GM18517 (cell line): Measurements from ENCODE around the gene CIBAR2.

Experiments
- ATAC-seq: cut with Tn5 transposase; IDR thresholded peaks from one replicate; pipeline ENCODE4 v1.9.1; 2021; ENCODE audit warnings: mild to moderate bottlenecking, moderate library complexity; ENCODE audit not compliant: unreplicated experiment

Gene CIBAR2

DNA sequence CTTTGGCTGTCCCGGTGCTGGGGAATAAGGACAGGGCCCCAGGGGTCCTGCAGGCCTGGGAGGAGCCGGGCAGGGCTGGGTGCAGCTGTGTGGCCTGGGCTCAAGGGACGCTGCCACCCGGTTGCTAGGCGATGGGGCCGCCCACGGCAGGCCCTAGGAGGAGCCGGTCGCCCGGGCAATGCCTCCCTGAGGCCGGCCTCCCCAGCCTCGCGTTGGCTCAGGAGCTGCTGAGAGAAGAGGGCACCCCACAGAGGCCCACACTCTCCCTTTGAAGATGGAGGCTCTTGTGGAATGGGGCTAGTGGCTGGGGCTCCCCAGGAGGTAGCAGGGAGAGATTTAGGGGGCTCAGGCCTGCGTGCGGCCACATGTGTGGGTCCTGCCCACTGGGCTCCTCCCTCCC lies at the start of gene CIBAR2:
Gene CIBAR2 (minus strand): TSS at position 109 of the 400 bp plus-strand sequence. CDS start 120 bp downstream, outside the sequence.
- no peak for ATAC-seq

DNA sequence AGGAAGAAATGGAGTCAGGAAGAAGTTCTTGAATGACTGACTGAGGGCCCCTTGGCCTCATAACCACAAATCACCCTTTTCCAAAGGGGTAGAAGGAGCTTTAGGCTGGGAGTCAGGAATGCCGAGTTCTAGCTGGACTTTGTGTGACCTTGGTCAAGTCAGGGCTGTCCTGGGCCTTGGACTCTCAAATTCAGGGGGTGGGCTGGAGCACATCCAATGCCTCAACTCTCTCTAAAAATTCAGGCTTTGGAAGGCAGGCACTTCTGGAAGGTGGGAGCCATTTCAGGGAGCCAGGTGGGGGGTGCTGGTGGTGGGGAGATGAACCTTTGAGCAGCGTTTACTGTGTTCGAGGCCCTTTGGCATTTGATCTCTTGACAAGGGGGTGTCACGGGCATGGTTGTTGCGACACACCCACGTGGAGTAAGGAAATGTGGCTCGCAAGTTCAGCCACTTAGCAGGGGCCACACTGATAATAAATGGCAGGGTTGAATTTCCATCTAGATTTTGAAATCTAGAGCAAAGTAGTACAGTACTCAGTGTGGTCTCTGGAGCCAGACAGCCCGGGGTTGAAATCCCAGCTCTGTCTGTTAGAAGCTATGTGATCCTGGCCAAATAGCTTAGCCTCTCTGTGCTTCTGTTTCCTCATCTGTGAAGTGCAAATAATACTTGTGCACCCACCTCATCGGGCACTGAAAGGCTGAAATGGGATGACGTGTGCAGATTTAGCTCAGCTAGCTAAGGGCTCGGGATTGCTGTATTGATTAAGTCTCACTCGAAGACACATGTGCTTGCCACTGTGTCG lies 47.1 kb upstream of the CIBAR2 start:
- no peak for ATAC-seq

DNA sequence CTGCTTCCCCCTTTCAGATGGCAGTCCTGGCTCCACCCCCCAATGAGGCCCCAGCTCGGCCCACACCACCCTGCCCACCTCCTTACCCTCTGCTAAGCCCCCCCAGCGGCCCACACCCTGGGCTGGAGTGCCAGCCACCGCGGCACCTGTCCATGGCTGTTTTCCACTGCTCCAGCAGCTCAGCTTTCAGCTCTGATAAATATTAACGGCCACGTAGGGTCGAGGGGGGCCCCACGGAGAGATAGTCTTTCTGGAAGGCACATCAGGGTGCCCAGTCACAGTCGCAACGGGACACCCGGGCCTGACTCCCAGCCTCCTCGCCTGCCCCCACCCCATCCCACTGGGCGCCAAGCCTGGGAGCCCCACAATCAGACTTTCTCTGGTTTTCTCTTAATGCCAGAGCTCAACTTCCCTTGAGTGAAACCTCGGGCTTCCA lies 46.5 kb upstream of the CIBAR2 start:
- ATAC-seq: no peak

DNA sequence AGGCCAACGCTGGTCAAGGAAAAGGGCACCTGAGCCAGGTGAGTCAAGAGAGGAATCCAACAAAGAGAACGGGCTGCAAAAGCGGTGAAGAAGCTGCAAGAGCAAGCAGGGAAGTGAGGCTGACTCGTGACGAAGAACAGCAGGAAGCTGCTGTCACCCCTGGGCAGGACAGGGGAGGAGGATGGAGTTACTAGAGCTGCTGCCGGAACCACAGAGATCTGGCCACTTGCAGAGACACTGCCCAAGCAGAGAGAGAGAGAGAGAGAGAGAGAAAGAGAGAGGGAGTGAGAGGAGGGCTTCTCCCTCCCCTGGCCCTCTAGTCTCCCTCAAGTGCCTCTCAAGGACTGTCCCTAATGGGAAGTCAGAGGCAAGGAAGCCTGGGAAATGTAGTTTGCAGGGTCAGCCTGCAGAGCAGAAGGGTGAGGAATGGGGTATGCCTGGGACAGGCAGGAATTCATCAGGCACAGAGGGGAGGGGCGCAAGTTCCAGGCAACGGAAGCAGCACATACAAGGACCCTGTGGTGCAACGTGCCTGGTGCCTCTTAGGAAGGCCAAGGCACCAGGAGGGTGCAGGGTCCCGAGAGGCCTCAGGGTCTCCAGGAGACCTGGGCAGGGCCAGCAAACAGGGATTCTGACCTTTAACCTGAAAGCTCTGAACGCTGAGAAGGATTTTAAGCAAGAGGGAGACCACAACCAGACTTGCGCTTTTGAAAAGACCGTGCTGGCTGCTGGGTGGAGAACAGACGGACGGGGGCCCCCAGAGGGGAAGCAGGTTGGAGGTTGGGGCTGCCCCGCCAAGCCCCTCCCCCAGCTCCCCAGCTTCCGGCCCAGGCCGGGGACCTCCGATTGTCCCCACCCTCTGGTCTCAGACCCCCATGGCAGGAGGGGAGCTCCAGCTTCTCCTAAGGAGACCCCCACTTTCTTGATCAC lies 45.8 kb upstream of the CIBAR2 start:
- no peak for ATAC-seq

DNA sequence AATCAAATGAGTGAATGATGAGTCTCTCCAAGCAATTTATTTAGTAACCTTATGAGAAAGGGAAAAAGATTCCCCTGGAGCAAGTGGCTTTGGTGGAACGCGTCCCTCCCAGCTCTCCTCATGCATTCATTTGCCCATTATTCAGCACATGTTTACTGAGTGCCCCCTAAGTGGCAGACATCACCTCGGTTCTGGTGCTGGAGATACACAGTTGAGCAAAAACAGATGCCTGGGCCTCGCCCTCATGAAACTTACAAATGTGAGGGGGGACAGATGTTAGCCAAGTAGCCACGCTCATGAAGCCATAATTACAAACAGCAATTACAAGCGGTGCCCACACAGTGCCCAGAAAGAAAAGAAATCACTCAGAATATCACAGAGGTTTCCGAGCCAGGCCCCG lies 45.1 kb upstream of the CIBAR2 start:
- no peak for ATAC-seq

DNA sequence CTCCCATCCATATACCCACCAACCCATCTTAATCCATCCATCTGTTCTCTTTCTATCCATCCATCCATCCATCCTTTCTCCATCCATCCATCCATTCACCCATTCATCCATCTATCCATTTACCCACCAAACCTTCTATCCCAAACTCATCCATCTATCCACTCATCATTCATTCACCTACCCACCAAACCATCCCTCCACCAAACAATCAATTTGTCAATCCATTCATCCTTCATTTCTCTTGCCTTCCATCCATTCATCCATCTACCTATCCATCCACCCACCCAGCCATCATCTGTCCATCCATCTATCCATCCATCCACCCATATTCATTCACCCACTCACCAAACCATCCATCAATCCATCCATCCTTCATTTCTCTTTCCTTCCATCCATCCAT lies 44.6 kb upstream of the CIBAR2 start:
- no peak for ATAC-seq

DNA sequence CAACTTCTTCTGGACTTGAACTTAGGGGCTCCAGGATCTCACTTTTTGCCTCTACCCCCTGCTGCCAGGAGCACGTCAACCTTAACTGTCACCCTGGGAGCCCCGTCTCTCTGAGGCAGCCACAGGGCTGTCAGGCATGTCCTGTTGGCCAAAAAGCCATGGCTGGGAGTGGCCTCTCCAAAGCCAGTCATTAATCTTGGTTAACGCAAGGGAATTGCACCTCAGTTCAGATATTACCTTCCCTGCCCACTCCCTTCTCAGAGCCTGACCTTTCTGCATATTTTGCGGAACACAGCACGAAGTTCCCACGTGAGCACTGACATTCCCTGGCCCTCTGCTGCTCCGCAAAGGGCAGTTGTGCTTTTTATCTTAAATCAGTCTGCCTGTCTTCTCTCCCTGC lies 44.2 kb upstream of the CIBAR2 start:
- no peak for ATAC-seq

DNA sequence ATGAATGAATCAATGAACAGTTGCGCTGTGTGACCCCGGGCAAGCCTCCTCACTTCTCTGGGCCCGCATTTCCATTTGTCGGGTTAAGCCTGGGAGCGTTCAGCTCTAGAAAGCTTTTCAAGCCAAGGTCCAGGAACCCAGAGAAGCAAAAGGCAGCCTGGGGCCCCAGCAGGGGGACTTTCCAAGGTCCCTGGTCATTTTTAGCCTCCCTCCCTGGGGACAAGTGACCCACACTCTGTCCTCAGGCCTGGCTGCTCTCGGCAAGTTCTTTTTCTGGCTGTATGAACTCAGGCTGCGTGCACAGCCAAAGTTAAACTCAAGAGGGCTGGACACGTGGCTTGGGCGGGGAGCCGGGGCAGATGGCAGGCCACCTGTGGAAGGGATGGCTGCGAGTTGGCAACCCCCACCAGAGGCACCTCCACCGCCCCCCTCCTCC lies 41.4 kb upstream of the CIBAR2 start:
- ATAC-seq: no peak

DNA sequence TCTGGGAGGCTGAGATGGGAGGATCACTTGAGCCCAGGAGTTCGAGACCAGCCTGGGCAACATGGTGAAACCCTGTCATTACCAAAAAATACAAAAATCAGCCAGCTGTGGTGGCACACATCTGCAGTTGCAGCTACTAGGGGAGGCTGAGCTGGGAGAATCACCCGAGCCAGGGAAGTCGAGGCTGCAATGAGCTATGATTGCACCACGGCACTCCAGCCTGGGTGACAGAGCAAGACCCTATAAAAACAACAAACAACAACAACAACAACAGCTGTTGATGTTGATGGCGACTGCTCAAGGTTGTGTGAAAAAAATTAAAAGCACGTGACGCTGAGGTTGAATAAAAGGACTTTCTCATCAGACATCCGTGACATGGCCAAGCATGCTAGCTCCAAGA lies 40.8 kb upstream of the CIBAR2 start:
- no peak for ATAC-seq

DNA sequence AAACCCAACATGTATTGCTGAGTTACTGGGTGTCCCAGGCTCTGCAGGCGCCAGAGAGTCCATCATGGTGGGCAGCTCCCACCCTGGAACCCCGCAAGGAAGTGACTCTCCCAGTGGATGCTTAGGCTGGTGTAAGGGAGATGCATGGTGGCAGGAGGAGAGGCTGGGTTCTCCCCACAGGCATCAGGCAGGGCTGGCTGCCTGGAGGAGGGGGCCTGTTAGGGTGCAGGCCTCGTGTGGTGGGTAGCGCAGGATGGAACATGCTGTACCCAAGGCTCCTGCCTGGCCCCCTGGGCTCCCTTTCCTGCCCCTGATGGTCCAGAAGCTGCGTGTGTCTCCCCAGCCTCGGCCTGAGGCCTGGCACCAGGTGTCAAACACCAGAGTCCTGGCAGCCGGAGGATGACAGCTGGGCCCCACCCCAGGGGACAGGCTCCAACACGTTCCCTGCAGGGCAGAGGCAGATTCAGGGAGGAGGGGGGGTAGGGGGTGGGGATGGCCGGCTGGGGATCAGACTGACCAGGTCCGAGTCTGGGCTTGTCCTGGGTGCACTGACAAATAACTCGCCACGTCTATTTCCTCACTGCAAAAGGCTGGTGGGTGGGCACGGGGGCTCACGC lies 40.2 kb upstream of the CIBAR2 start:
- no peak for ATAC-seq

DNA sequence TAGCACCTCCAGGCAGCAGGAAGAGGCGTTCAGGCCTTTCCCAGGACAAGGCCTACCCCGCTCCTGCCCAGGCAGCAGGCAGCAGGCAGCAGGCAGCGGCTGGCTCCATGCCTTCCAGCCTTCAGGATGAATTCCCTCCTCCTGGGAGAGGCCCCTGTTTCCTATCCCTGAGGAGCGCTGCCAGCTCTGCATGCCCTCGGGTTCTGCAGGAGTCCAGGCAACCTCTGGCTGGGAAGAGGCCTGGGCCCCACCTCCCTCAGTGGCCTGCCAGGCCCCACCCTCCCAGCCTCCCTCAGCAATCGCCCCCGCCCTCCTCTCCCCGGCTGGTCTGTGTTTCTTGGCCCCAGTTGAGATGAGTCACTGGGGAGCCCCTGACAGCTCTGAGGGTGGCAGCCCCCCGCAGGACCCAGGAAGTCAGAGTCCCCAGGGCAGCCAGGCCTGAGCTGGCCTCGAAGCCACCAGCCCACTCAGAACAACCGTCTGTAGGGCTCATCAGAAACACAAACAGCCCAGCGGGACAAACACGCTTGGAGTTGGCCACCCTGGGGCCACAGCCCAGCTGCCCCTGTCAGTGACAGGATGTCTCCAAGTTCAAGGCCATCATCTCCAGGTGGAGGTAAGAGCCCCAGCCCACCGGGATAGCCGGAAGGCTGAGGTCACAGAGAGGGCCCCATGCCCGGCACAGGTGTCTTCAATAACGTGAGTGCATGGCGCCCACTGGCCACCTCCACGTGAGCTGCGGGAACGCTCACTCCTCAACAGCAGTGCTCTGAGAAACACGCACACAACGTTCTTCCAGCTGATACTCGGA lies 39.5 kb upstream of the CIBAR2 start:
- ATAC-seq: no peak

DNA sequence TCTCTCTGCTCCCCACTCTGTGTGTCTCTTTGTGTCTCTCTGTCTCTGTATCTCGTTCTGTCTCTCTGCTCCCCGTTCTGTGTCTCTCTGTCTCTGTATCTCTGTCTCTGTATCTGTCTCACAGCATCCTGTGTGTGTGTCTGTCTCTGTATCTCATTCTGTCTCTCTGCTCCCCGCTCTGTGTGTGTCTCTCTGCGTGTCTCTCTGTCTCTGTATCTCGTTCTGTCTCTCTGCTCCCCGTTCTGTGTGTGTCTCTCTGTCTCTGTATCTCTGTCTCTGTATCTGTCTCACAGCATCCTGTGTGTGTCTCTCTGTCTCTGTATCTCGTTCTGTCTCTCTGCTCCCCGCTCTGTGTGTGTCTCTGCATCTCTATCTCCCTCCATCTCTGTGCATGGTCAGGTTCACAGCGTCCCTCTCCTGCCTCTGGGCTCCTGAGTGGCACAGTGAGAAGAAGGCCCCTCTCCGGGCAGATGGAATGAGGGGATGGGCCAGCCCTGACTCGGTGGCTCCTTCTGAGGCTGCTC lies 38.9 kb upstream of the CIBAR2 start:
- ATAC-seq: no peak

DNA sequence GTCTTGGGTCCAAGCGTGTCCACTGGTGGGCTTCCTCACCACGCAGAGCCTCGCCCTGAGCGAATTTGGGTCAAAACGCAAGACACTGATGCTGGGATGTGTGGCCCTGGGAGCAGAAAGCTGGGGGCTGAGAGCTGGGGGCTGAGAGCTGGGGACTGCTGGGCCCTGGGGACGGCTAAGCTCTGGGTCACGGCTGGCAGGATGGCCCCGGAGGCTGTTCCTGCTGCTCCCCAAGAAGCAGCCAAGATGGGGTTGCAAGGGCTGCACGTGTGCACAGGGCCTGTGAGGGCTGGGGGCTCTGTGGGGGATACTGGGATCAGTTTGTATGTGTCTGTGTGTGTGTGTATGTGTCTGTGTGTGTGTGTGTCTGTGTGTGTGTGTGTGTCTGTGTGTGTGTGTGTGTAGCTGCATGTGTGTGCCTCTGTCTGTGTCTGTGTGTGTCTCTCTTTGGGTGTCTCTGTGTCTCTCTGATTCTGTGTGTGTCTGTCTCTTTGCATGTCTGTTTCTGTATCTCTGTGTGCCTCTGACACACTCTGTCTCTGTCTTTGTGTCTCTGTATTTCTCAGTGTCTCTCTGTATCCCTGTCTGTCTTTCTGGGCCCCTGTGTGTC lies 38.2 kb upstream of the CIBAR2 start:
- no peak for ATAC-seq

DNA sequence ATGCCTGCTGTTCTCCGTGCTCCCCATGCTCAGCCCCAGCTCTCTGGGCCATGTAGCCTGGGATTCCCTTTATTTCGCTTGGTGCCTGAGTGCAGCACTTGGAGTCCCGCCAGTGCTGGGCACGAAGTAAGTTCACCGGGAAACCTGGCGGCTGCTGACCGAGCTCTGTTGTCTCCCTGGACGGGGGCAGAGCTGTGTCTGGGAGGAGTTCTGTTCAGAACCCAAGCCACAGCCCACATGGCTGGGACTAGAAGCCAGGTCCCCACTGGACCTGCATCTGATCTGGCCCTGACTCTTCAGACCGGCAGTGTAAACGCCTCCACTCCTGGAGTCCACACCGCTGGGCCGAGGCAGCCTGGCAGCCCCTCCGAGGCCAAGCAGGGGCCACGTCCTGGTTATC lies 37.5 kb upstream of the CIBAR2 start:
- no peak for ATAC-seq

DNA sequence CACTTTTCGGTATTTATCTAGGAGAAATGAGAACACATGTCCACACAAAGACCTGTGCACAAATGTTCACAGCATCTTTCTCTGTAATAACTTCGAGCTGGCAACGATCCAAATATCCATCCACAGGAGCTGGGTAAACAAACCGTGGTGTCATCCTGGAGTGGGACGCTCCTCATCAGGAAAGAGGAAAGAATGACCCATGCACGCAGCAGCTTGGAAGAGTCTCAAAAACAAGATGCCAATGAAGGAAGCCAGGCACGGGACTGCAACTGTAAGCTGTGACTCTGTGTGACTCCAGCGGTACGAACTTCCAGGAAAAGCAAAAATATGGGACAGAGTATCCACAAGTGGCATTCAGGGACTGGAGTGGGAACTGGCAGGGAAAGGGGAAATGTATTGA lies 36.7 kb upstream of the CIBAR2 start:
- ATAC-seq: no peak

DNA sequence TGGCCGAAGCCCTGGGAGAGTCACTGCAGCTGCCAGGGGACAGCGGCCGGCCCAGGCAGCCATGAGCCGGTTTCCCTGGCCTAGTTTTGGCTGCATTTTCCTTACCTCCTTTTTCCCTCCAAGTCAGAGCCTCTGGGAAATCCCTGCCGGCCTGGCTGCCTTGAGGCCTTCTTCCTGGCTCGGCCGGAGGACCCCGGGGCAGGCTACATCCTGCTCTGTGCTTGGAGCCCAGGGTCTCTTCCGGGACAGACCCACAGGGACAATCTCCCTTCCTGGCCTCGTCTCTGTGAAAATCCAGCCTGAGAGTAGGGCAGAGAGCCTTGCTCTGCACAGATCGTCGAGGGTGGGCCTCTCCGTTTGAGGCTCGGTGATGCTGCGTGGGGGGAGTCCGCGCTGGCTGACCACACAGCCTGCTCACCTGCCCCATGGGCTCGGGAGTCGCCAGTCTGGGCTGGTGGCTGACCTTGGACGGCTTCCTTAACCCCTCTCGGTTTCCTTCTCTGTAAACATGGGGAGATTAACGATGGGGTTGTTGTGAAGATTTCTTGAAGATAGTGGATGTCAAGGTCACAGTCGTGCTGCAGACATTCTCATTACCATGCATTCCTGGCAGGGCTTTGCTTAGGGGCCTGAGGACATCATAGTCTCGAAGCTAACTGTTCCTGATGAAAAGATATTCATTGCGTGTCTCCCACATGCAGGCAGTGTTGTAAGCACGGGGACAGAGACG lies 34.8 kb upstream of the CIBAR2 start:
- no peak for ATAC-seq

DNA sequence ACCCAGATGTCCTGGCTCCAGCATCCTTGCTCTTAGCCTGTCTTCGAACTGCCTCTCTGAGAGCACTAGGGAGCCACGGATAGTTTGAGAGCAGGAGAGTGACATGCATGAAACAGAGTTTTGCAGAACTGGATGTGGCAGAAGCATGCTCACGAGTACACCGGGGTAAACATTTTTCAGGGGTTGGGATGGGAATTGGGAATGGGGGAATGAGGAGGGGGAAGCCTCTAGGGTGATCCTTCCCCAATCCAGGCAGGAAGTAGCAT lies 34.2 kb upstream of the CIBAR2 start:
- ATAC-seq: no peak

DNA sequence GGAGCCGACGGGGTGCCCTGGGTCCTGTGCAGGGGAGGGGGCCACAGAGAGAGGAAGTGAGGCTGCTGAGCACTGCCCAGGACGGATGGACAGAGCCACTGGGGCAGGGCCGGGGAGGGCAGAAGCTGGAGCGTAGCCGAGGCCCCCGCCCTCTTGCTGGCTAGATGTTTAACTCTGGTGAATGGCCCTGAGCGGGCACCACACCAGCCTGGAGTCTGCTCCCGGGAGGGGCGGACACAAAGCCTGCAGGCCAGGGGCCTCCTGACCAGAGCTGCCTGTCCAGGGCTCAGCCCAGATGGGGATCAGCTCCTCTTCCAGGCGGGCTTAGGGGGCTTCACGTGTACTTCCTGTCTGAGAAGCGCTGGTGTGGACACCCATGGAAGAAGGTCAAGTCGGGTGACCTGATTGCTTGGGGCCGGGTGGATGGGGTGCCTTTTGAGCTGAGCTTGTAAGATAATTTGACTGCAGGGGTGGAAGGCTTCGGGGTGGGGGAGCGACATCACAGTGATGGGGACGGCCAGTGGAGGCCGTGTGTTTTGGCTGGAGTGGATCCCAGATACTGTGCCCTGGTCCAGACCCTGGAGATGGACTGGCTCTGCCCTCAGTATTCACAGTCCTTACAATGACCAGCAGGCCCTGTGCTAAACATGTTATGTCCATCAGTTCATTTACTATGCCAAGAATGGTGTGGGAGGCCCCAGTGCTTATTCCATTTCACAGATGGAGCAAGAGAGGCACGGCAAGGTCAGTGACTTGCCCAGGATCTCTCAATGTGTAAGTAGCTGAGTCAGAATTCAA lies 33.7 kb upstream of the CIBAR2 start:
- no peak for ATAC-seq

DNA sequence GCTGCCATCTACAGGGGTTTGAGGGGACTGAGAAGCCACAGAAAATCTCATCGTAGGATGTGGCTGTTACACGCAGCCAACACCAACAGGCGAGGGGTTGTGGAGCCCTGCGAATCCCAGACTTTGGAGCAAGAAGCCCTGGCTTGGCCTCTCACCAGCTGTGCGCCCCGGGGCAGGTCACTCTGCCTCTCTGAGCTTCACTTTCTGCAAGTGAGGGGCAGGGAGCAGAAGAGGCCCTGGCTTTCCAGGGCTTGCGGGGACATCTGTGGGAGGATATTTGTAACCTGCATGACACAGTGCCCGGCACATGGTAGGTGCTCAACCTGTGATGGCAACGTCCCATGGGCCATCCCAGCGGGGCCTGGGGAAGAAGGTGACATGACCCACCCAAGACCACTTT lies 32.9 kb upstream of the CIBAR2 start:
- ATAC-seq: no peak
